Raji (cell line): Measurements from ENCODE around the gene CACNA1F.

Source experiments
- POLR2A ChIP-seq: IDR thresholded peaks from 2 replicates; pipeline ENCODE4 v1.6.1; 2011; ENCODE audit warnings: low read depth, low read length, control low read depth; ENCODE audit not compliant: insufficient read depth

Gene CACNA1F

GRCh38 chrX:49264460-49264859, 31.3 kb upstream of the CACNA1F start, which contains the start of gene FOXP3:
Gene FOXP3 (minus strand): TSS chrX:49264710. CDS start chrX:49258505, 6,205 bp downstream.
- TF ChIP-seq POLR2A = no peak

GRCh38 chrX:49263631-49264030, 30.5 kb upstream of the CACNA1F start:
- no peak for TF ChIP-seq POLR2A

- TF ChIP-seq POLR2A = no peak
Observed at GRCh38 chrX:49262603-49263002, 29.5 kb upstream of the CACNA1F start.

- no peak for TF ChIP-seq POLR2A
Observed at GRCh38 chrX:49260221-49260985, 27.3 kb upstream of the CACNA1F start.

GRCh38 chrX:49258749-49259124, 25.6 kb upstream of the CACNA1F start:
- no peak for TF ChIP-seq POLR2A

GRCh38 chrX:49257846-49258748, 25.0 kb upstream of the CACNA1F start:
- no peak for TF ChIP-seq POLR2A

- TF ChIP-seq POLR2A = no peak
Observed at GRCh38 chrX:49257074-49257790, 24.1 kb upstream of the CACNA1F start.

GRCh38 chrX:49256268-49256995, 23.3 kb upstream of the CACNA1F start:
- no peak for TF ChIP-seq POLR2A

GRCh38 chrX:49254639-49255038, 21.5 kb upstream of the CACNA1F start:
- TF ChIP-seq POLR2A = no peak

- TF ChIP-seq POLR2A = no peak
Observed at GRCh38 chrX:49251325-49251724, 18.2 kb upstream of the CACNA1F start.

- TF ChIP-seq POLR2A = no peak
Observed at GRCh38 chrX:49250578-49250977, 17.4 kb upstream of the CACNA1F start.

- TF ChIP-seq POLR2A = no peak
Observed at GRCh38 chrX:49250066-49250465, 16.9 kb upstream of the CACNA1F start.

GRCh38 chrX:49249616-49250015, 16.5 kb upstream of the CACNA1F start:
- no peak for TF ChIP-seq POLR2A

- no peak for TF ChIP-seq POLR2A
Observed at GRCh38 chrX:49249071-49249470, 15.9 kb upstream of the CACNA1F start.

GRCh38 chrX:49247916-49248811, 15.0 kb upstream of the CACNA1F start:
- TF ChIP-seq POLR2A = no peak
